CD4-positive, alpha-beta memory T cell (primary cell): ENCODE measurements around the gene ERN1. TPM values are rescaled to one million over a fixed set of nuclear protein-coding genes. Genes with fewer than 3 reads are reported as not detected.
A peak's percentile ranks its signal among the peaks of the same experiment; 100 is the strongest.
"Not testable (repeated sequence)": the region's sequence is repeated elsewhere in the genome, so short reads cannot be mapped to it uniquely, and the experiment has no call there.

ENCODE experiments used
- CTCF ChIA-PET: fragments of 350-600 bp; sonication (Branson Sonifier 250); formaldehyde crosslinking; loops from one replicate; lab custom pipeline; 2021; ENCODE audit warnings: inconsistent platforms; ENCODE audit not compliant: partially characterized antibody; lab: Charles Lee
- POLR2A ChIA-PET: fragments of 350-600 bp; sonication (Branson Sonifier 250); formaldehyde crosslinking; loops from one replicate; lab custom pipeline; 2021; ENCODE audit not compliant: partially characterized antibody; lab: Charles Lee
- DNase-seq, 5 donors: peaks; one replicate each; pipeline versions ENCODE4 v3.0.0 to v3.0.0-alpha.2; 2020 to 2022; ENCODE audit warnings: mixed read lengths in 1 of 5
- H3K27ac ChIP-seq: one replicate; pipeline ENCODE4 v1.7.0; 2013; ENCODE audit warnings: low read depth, low read length
- H3K27me3 ChIP-seq: 2 replicates; pipeline ENCODE4 v1.7.0; 2013; ENCODE audit warnings: mild to moderate bottlenecking, low read length, moderate library complexity; ENCODE audit not compliant: insufficient read depth
- H3K36me3 ChIP-seq: 2 replicates; pipeline ENCODE4 v1.7.0; 2013; ENCODE audit warnings: mild to moderate bottlenecking, low read length, moderate library complexity; ENCODE audit not compliant: insufficient read depth
- H3K4me1 ChIP-seq: 2 replicates; pipeline ENCODE4 v1.7.0; 2013; ENCODE audit warnings: mild to moderate bottlenecking, low read length, moderate library complexity; ENCODE audit not compliant: insufficient read depth
- H3K4me3 ChIP-seq, 2 donors: one replicate each; pipeline ENCODE4 v1.7.0; 2013; ENCODE audit warnings: low read length in 2 of 2, mild to moderate bottlenecking in 1 of 2
- H3K9me3 ChIP-seq, 2 donors: one replicate each; pipeline ENCODE4 v1.7.0; 2013; ENCODE audit warnings: low read length in 2 of 2, control low read depth in 1 of 2; ENCODE audit not compliant: control insufficient read depth in 1 of 2
- H3K27ac Mint-ChIP-seq, 7 donors: one replicate each; pipeline ENCODE4 v1.8.0; 2020 to 2021; ENCODE audit warnings: mixed read lengths in 7 of 7, mild to moderate bottlenecking in 6 of 7, inconsistent platforms in 3 of 7, moderate library complexity in 3 of 7
- H3K27me3 Mint-ChIP-seq, 2 donors: one replicate each; pipeline ENCODE4 v1.8.0; 2020 to 2021; ENCODE audit warnings: mixed read lengths in 2 of 2
- H3K36me3 Mint-ChIP-seq, 2 donors: one replicate each; pipeline ENCODE4 v1.8.0; 2020 to 2021; ENCODE audit warnings: mixed read lengths in 2 of 2, inconsistent platforms in 1 of 2, mild to moderate bottlenecking in 1 of 2
- H3K4me1 Mint-ChIP-seq, 4 donors: one replicate each; pipeline ENCODE4 v1.8.0; 2020 to 2021; ENCODE audit warnings: mixed read lengths in 4 of 4, mild to moderate bottlenecking in 1 of 4
- H3K4me3 Mint-ChIP-seq, 8 donors: one replicate each; pipeline ENCODE4 v1.8.0; 2020 to 2021; ENCODE audit warnings: mixed read lengths in 8 of 8, mild to moderate bottlenecking in 7 of 8, moderate library complexity in 6 of 8, inconsistent platforms in 3 of 8
- H3K9me3 Mint-ChIP-seq, 8 donors: one replicate each; pipeline ENCODE4 v1.8.0; 2020 to 2021; ENCODE audit warnings: mixed read lengths in 8 of 8, mild to moderate bottlenecking in 5 of 8, inconsistent platforms in 3 of 8, moderate library complexity in 1 of 8
- intact Hi-C: fragments of 100-400 bp; cut with micrococcal nuclease; formaldehyde crosslinking; loops from one replicate; pipeline ENCODE4 v1.15.1; 2023
- polyA plus RNA-seq, 2 donors: library from polyadenylated mRNA; unstranded; fragments of 300-500 nt; fragmentation: Illumina TruSeq; gene quantifications; one replicate each; pipeline ENCODE4 v1.2.3, GENCODE V29; 2021
- total RNA-seq, 2 experiments: library from RNA; stranded (reverse); gene quantifications; one replicate each; pipeline ENCODE4 v1.2.3, GENCODE V29; 2021

Gene ERN1
- total RNA-seq, result 100 to 1,000 TPM; 163 to 172 TPM
- polyA plus RNA-seq, result 100 to 1,000 TPM in 1 of 2 donors, 10 to 100 TPM in 1; 47.9 to 124 TPM

DNA sequence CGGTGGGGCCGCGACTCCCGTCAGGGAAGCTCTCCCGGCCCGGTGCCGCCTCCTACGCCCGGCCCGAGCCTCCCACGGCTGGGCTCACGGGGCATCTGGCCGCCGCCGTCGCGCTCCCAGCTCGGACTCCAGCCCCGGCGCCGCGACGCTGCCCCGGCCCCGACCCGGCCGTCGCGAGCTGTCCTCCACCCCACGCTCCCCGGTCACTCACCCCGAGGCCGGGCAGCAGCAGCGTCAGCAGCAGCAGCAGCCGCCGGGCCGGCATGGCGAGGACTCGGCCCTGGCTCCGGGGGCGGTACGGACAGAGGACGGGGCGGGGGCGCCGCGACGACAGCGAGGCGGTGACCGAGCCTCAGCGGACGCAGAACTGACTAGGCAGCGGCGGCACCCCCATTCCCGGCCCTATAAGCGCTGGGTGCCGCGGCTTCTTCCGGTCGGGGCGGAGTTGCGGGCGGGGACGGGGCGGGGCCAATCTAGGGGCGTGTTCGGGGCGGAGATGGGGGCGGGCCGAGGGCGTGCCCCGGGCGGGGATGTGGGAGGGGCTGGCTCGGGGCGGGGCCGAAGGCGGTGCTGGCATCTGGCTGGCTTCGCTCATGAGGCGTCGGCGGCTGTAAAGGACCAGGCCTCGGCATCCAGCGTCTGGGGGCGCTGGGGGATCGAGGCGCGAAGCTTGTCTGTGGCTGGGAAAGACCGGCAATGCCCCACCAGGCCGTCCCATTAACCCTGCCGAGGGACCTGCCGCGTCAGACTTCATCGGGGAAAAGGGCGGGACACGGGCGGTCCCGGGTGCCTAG lies at the start of gene ERN1:
Gene ERN1, minus strand, starts transcription at position 380 of the 794 bp plus-strand sequence. Its CDS starts 115 bp downstream, at position 265.
- peaks cover 56% of the 10 kb centered on the region for H3K4me1 ChIP-seq
- no peaks in the 10 kb centered on the region for H3K27me3 ChIP-seq
- peak within 1 kb of the TSS; percentile 86 for H3K27ac ChIP-seq
- H3K4me3 Mint-ChIP-seq, result peak within 1 kb of the TSS; percentile 95 to 99 (median 98)
- no peaks in the 10 kb centered on the region for H3K36me3 ChIP-seq
- POLR2A ChIA-PET, result interaction anchor here (0.7 to 7.9 kb wide), 39 partner anchors 9 to 387 kb away, joined by 3 to 226 read pairs (median 6); partner anchors contain the start of genes CD79B, CEP95, DDX5 and GH1
- H3K27me3 Mint-ChIP-seq, result no peaks in the 10 kb centered on the region
- CTCF ChIA-PET, result interaction anchor here (0.8 to 20.8 kb wide), 17 partner anchors 8 to 218 kb away, joined by 3 to 798 read pairs (median 11); partner anchors contain the start of genes CSHL1, GH1 and ICAM2
- peaks cover 4 to 26% of the 10 kb centered on the region in 2 donors for H3K36me3 Mint-ChIP-seq
- H3K27ac Mint-ChIP-seq, result peak within 1 kb of the TSS; percentile 96 to 99 (median 98)
- H3K9me3 Mint-ChIP-seq, result peaks cover 0 to 3% (median 0%) of the 10 kb centered on the region in 8 donors
- intact Hi-C loops, result loop anchor here (1.0 to 5.0 kb wide), 8 partner anchors 9 to 211 kb away; partner anchors contain the start of gene TEX2
- H3K4me1 Mint-ChIP-seq, result peaks cover 33 to 61% (median 45%) of the 10 kb centered on the region in 4 donors
- no peaks in the 10 kb centered on the region for H3K9me3 ChIP-seq
- peak within 1 kb of the TSS; percentile 76 to 86 for H3K4me3 ChIP-seq
- DNase-seq, result peak; percentile 90 to 92 (median 90)

DNA sequence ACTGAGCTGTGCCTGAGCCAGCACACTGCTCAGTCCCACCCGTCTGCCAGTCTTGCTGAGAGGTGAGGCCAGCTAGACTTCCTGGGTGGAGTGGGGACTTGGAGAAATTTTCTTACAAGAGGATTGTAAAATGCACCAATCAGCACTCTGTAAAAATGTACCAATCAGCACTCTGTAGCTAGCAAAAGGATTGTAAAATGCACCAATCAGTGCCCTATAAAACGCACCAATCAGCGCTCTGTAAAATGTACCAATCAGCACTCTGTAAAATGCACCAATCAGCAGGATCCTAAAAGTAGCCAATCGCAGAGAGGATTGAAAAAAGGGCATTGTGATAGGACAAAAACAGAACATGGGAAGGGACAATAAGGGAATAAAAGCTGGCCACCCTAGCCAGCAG lies 49.1 kb upstream of the ERN1 start:
- H3K9me3 Mint-ChIP-seq, H3K36me3 ChIP-seq, H3K27ac ChIP-seq, H3K27ac Mint-ChIP-seq, H3K4me3 ChIP-seq, H3K4me1 Mint-ChIP-seq, DNase-seq, H3K27me3 ChIP-seq, H3K9me3 ChIP-seq, CTCF ChIA-PET, H3K4me1 ChIP-seq, H3K27me3 Mint-ChIP-seq, intact Hi-C loops, H3K4me3 Mint-ChIP-seq: not testable (repeated sequence)
- H3K36me3 Mint-ChIP-seq, result peaks cover 20 to 36% of the 10 kb centered on the region in 2 donors
- POLR2A ChIA-PET, result interaction anchor here (2.6 kb wide), 1 partner anchor 33 kb away, joined by 9 read pairs; no protein-coding TSS in a partner anchor

DNA sequence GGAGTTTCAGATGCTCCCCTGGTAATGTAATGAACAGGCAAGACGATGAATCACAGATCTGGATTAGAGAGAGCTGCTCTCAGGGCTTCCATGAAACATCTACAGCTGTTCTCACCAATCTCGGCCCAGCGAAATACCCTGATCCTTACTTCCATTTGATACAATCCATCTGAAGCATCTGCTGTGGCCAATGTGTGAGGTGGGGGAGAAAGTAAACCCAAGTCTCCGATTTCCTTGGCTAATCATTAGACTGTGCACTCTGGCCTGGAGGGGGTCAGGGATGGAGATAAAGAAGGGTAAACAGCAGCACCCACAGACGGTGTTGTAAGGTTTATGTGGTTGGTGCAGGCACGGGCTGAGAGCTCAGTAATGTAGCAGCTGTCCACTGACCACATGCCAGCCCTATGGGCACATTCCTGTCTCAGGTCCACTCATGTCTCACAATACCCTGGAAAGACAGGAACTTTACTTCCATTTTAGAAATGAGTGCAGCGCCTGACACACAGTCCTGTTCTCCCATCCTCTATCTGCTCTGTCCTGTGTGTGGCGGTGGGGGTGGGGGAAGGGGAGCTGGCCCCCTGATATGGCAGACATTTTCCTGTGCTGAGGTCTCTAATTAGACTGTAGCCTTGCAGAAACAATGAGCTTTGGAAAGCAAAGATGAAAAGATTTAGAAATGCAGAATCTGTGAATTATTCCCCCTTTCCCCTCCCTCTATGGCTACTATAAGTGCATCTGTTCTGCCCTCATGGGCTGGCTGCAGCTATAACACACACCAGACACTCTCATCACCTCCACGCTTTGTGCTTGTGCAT lies 48.3 kb upstream of the ERN1 start:
- Mint-ChIP-seq H3K4me3 (no peak overlapping the region), H3K27me3 (no peaks in the 10 kb centered on the region), H3K9me3 (no peaks in the 10 kb centered on the region), H3K27ac (no peak overlapping the region), H3K36me3 (peaks cover 20 to 38% of the 10 kb centered on the region in 2 donors), H3K4me1 (no peaks in the 10 kb centered on the region)
- Histone ChIP-seq H3K4me1 (no peaks in the 10 kb centered on the region), H3K9me3 (no peaks in the 10 kb centered on the region), H3K27ac (no peak overlapping the region), H3K27me3 (no peaks in the 10 kb centered on the region), H3K4me3 (no peak overlapping the region), H3K36me3 (no peaks in the 10 kb centered on the region)
- ChIA-PET CTCF (no interaction called here), POLR2A (interaction anchor here (0.5 to 2.6 kb wide), 2 partner anchors 32 to 335 kb away, joined by 3 to 9 read pairs; no protein-coding TSS in a partner anchor)
- intact Hi-C loops, result no loop called here
- no peak for DNase-seq

DNA sequence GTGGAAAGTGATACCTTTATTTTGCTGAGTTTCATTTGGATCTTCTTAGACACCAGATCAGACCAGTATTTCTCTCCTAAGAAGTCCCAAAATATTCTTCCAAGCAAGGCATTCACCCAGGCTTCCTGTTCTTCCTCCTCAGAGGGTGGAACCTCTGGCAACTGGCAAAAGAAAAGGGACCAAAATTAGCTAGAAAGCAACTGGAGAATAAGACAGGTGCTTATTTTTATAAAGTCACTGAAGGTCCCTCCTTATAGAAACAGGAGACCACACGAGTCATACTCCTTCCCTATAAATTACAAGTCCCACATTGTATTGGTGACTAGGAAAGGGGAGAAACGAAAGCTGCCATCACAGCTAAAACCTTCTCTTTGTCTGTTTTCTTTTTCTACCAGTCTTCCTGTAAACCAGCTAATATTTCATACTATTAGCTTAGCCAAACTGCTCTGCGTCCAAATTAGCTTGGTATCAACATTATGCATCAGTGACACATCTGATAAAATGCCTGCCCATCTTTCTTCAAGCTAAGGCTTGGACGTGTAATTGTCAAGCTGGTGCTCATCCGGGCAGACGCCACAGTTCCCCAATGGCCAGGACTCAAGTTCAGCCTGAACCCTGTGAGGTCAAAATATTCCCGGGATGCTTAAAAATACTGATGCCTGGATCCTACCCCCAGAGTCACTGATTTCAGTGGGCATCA lies 47.5 kb upstream of the ERN1 start:
- intact Hi-C loops, result no loop called here
- POLR2A ChIA-PET, result interaction anchor here (0.5 to 2.6 kb wide), 2 partner anchors 32 to 334 kb away, joined by 3 to 9 read pairs; no protein-coding TSS in a partner anchor
- H3K36me3 Mint-ChIP-seq, result peaks cover 23 to 40% of the 10 kb centered on the region in 2 donors
- Histone ChIP-seq H3K4me1 (no peaks in the 10 kb centered on the region), H3K9me3 (no peaks in the 10 kb centered on the region), H3K4me3 (no peak overlapping the region), H3K36me3 (no peaks in the 10 kb centered on the region), H3K27me3 (no peaks in the 10 kb centered on the region), H3K27ac (no peak overlapping the region)
- no peak for DNase-seq
- H3K27me3 Mint-ChIP-seq, result no peaks in the 10 kb centered on the region
- no peak overlapping the region for H3K4me3 Mint-ChIP-seq
- no peaks in the 10 kb centered on the region for H3K4me1 Mint-ChIP-seq
- H3K9me3 Mint-ChIP-seq, result no peaks in the 10 kb centered on the region
- H3K27ac Mint-ChIP-seq, result no peak overlapping the region
- CTCF ChIA-PET, result no interaction called here

DNA sequence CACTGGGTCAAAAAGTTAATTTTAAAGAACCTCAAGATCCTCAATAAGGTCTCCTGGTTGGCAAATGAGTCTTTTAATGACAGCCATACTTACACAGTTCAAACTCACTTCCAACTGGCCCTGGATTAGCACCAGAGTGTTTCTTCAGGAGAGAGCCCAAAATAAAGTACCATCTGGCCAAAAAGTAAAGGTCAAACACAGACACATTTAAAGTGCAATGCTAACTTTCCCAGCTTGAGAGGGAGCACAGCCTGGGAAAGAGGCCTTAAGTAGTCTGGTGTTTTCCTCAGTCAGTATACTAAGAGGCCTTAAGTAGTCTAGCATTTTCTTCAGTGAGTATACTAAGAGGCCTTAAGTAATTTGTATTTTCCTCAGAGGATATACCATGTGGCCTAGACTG lies 46.6 kb upstream of the ERN1 start:
- Mint-ChIP-seq H3K27ac (no peak overlapping the region), H3K9me3 (no peaks in the 10 kb centered on the region), H3K4me3 (no peak overlapping the region), H3K36me3 (peaks cover 28 to 40% of the 10 kb centered on the region in 2 donors), H3K27me3 (no peaks in the 10 kb centered on the region), H3K4me1 (no peaks in the 10 kb centered on the region)
- no peak for DNase-seq
- no peaks in the 10 kb centered on the region for H3K27me3 ChIP-seq
- ChIA-PET CTCF (no interaction called here), POLR2A (no interaction called here)
- no peak overlapping the region for H3K27ac ChIP-seq
- no peaks in the 10 kb centered on the region for H3K9me3 ChIP-seq
- intact Hi-C loops, result no loop called here
- no peaks in the 10 kb centered on the region for H3K4me1 ChIP-seq
- no peak overlapping the region for H3K4me3 ChIP-seq
- no peaks in the 10 kb centered on the region for H3K36me3 ChIP-seq

DNA sequence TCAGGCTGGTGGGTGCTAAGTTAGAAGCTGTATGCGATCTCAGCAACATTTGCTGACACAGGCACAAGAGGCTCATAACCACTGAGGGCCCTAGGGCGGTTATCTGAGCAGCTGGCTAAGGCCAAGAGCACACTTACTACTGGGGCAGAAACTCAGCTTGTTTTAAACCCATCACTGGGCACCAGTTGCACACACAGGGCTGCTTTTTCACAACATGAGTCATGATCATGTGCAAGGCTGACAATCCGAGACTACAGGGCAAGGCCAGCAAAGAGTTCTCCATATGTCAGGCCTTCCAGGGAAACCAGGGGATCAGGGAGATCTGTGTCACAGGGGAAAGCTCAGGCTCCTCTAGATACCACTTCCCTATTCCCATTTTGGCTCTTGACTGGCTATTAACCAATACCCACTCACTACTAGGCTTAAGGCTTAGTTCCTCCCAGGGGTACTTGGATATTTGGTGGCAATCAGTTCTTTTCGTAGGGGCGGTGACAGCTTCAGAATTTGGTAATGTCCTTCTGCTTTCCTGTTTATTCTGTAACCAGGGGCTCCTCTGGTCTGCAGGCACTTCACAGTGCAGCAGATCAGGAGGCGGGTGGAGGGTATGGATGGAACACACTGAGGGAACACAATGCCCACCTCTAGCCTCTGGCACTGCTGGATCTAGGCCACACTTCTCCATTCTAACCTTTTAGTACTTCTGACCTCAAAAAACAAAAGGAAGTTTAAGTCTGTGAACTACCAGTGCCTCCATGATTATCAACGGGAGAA lies 44.9 kb upstream of the ERN1 start:
- no peaks in the 10 kb centered on the region for H3K36me3 ChIP-seq
- intact Hi-C loops, result no loop called here
- H3K9me3 ChIP-seq, result no peaks in the 10 kb centered on the region
- Mint-ChIP-seq H3K27me3 (no peaks in the 10 kb centered on the region), H3K9me3 (no peaks in the 10 kb centered on the region), H3K4me3 (no peak overlapping the region), H3K36me3 (peaks cover 39 to 49% of the 10 kb centered on the region in 2 donors), H3K27ac (no peak overlapping the region), H3K4me1 (no peaks in the 10 kb centered on the region)
- H3K27ac ChIP-seq, result no peak overlapping the region
- H3K4me1 ChIP-seq, result no peaks in the 10 kb centered on the region
- POLR2A ChIA-PET, result no interaction called here
- H3K4me3 ChIP-seq, result no peak overlapping the region
- CTCF ChIA-PET, result interaction anchor here (1.3 kb wide), 1 partner anchor 286 kb away, joined by 3 read pairs; no protein-coding TSS in a partner anchor
- H3K27me3 ChIP-seq, result no peaks in the 10 kb centered on the region
- DNase-seq, result no peak
